ENCODE data around the gene RAB30. TPM values are rescaled to one million over a fixed set of nuclear protein-coding genes. Genes with fewer than 3 reads are reported as not detected.

Gene RAB30
- total RNA-seq, 1 experiment from 2014 or later, result 15.0 TPM

DNA sequence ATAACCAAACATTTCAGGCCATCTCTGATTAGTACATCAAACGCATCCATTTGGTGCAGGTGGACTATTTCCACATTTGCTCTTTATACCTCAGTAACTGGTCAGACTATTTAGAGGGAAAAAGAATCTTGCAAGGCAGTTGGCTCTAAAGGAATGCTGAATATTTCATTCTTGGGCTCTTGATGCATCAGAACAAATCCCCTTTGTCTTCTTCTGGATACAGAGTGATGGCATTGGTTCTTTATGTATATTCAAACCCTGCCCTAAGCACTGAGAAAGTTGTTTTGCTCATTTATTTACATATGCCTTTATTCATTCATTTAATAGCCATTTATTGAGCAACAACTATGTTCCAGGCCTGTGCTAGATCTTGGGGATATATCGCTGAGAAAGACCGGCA is 31.1 kb upstream of the RAB30 start:
- DNase-seq (ENCODE audit: low spot score), result no peak
- intact Hi-C loops (cut with micrococcal nuclease; ENCODE audit: unreplicated experiment), result no loop called here
- Histone ChIP-seq H3K27ac (ENCODE audit: low read depth, low read length, poor library complexity, severe bottlenecking) (no peak overlapping the region), H3K27me3 (replicated peaks; ENCODE audit: insufficient read depth, low read depth, low read length, poor library complexity) (no peaks in the 10 kb centered on the region), H3K4me1 (ENCODE audit: insufficient read depth, low read length, poor library complexity, severe bottlenecking) (no peaks in the 10 kb centered on the region), H3K4me3 (ENCODE audit: low read depth, low read length, poor library complexity, severe bottlenecking) (no peak overlapping the region), H3K9me3 (ENCODE audit: low read depth, low read length, poor library complexity, severe bottlenecking) (no peaks in the 10 kb centered on the region), H3K36me3 (ENCODE audit: insufficient read depth, low read length, poor library complexity, severe bottlenecking) (no peaks in the 10 kb centered on the region)
- ChIA-PET CTCF (no interaction called here), POLR2A (ENCODE audit: low non-redundant PET) (no interaction called here)
- no TSS peak for BruUV-seq (replicated peaks)
- no peak for TF ChIP-seq EZH2 (IDR thresholded peaks at IDR 0.05; ENCODE audit: borderline replicate concordance, low read depth, low read length, poor library complexity, severe bottlenecking)
- no peak for TF ChIP-seq CTCF (conservative IDR thresholded peaks at IDR 0.05; ENCODE audit: low read depth, low read length)

DNA sequence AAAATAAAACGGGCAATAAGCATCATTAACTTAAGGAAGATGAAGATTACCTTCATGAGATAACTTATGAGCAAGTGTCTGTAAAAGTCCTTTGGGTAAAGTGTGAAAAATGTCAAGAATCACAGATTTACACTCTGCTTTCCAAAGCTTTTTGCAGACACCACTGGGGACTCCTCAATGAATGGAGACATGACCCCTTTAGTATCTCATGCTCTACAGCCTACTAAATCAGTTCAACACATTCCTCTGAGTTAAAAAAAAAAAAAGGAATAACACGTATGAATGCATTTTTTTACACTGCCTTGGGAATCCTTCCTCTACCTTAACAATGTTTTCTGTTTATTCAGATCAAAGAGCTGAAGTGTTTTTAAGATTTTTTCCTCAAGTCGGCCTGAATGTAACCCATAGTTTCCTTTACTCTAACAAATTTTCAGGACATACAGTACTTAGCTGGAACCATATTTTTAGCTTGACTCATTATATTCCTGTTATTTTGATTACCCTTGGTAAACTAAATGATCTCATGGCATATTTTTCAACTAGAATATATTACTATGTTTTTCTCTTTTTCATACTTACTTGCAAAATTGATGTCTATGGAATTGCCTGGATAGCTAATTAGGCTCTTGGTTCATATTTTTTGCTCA is 25.9 kb upstream of the RAB30 start:
- Histone ChIP-seq H3K9me3 (ENCODE audit: low read depth, low read length, poor library complexity, severe bottlenecking) (no peaks in the 10 kb centered on the region), H3K4me1 (ENCODE audit: insufficient read depth, low read length, poor library complexity, severe bottlenecking) (no peaks in the 10 kb centered on the region), H3K27ac (ENCODE audit: low read depth, low read length, poor library complexity, severe bottlenecking) (no peak overlapping the region), H3K4me3 (ENCODE audit: low read depth, low read length, poor library complexity, severe bottlenecking) (no peak overlapping the region), H3K27me3 (replicated peaks; ENCODE audit: insufficient read depth, low read depth, low read length, poor library complexity) (no peaks in the 10 kb centered on the region), H3K36me3 (ENCODE audit: insufficient read depth, low read length, poor library complexity, severe bottlenecking) (no peaks in the 10 kb centered on the region)
- CTCF ChIA-PET, result interaction anchor here (0.6 kb wide), 1 partner anchor 172 kb away, joined by 5 read pairs; no protein-coding TSS in a partner anchor
- POLR2A ChIA-PET (ENCODE audit: low non-redundant PET), result no interaction called here
- no TSS peak for BruUV-seq (replicated peaks)
- intact Hi-C loops (cut with micrococcal nuclease; ENCODE audit: unreplicated experiment), result no loop called here
- no peak for DNase-seq (ENCODE audit: low spot score)
- TF ChIP-seq CTCF (conservative IDR thresholded peaks at IDR 0.05; ENCODE audit: low read depth, low read length) (no peak), EZH2 (IDR thresholded peaks at IDR 0.05; ENCODE audit: borderline replicate concordance, low read depth, low read length, poor library complexity, severe bottlenecking) (no peak)

GRCh38 chr11:83093634-83094033 is 21.9 kb upstream of the RAB30 start:
- TF ChIP-seq CTCF (conservative IDR thresholded peaks at IDR 0.05; ENCODE audit: low read depth, low read length) (no peak), EZH2 (IDR thresholded peaks at IDR 0.05; ENCODE audit: borderline replicate concordance, low read depth, low read length, poor library complexity, severe bottlenecking) (no peak)
- CTCF ChIA-PET, result no interaction called here
- Histone ChIP-seq H3K36me3 (ENCODE audit: insufficient read depth, low read length, poor library complexity, severe bottlenecking) (no peaks in the 10 kb centered on the region), H3K27me3 (replicated peaks; ENCODE audit: insufficient read depth, low read depth, low read length, poor library complexity) (no peaks in the 10 kb centered on the region), H3K9me3 (ENCODE audit: low read depth, low read length, poor library complexity, severe bottlenecking) (no peaks in the 10 kb centered on the region), H3K4me1 (ENCODE audit: insufficient read depth, low read length, poor library complexity, severe bottlenecking) (no peaks in the 10 kb centered on the region), H3K27ac (ENCODE audit: low read depth, low read length, poor library complexity, severe bottlenecking) (no peak overlapping the region), H3K4me3 (ENCODE audit: low read depth, low read length, poor library complexity, severe bottlenecking) (no peak overlapping the region)
- POLR2A ChIA-PET (ENCODE audit: low non-redundant PET), result no interaction called here
- intact Hi-C loops (cut with micrococcal nuclease; ENCODE audit: unreplicated experiment), result no loop called here
- BruUV-seq (replicated peaks), result no TSS peak
- no peak for DNase-seq (ENCODE audit: low spot score)

Measured in A673 (cell line).